Myocyte (in vitro differentiated cells): ENCODE results near the gene KLF13. TPM values are rescaled to one million over a fixed set of nuclear protein-coding genes. Genes with fewer than 3 reads are reported as not detected.

Experiments used
- DNase-seq: peaks from one replicate; pipeline ENCODE4 v3.0.0-alpha.2; 2012; ENCODE audit warnings: low read depth
- polyA plus RNA-seq: library from polyadenylated mRNA; unstranded; fragments of >200 nt; gene quantifications from one replicate; pipeline ENCODE4 v1.2.1, GENCODE V29; 2012; ENCODE audit warnings: missing spikeins
- total RNA-seq: library from RNA; depleted of rRNA; stranded (reverse); fragments of >200 nt; gene quantifications from 2 replicates; pipeline ENCODE4 v1.2.3, GENCODE V29; 2014

The KLF13 gene
- 51.9 and 61.2 TPM in 2 replicates for total RNA-seq
- polyA plus RNA-seq = 28.0 TPM

- peak; percentile 97 for DNase-seq
Observed at GRCh38 chr15:31326156-31326874, at the start of gene KLF13. TSS of gene KLF13 (plus strand) at chr15:31326835. CDS start at chr15:31327213, 378 bp downstream.

GRCh38 chr15:31277335-31278060, 49.1 kb upstream of the KLF13 start:
- DNase-seq = no peak

GRCh38 chr15:31278061-31278445, 48.6 kb upstream of the KLF13 start:
- DNase-seq = no peak

GRCh38 chr15:31278544-31279220, 48.0 kb upstream of the KLF13 start:
- DNase-seq = no peak

GRCh38 chr15:31279221-31280045, 47.2 kb upstream of the KLF13 start:
- no peak for DNase-seq

- DNase-seq = no peak
Observed at GRCh38 chr15:31280046-31280830, 46.4 kb upstream of the KLF13 start.

- DNase-seq = no peak
Observed at GRCh38 chr15:31280831-31281216, 45.8 kb upstream of the KLF13 start.

GRCh38 chr15:31283043-31283442, 43.6 kb upstream of the KLF13 start:
- no peak for DNase-seq

- DNase-seq = no peak
Observed at GRCh38 chr15:31285772-31286261, 40.8 kb upstream of the KLF13 start.

GRCh38 chr15:31291048-31291578, 35.5 kb upstream of the KLF13 start:
- no peak for DNase-seq

- DNase-seq = peak; percentile 70
Observed at GRCh38 chr15:31292391-31293015, 34.1 kb upstream of the KLF13 start.

GRCh38 chr15:31293655-31294054, 33.0 kb upstream of the KLF13 start:
- DNase-seq = no peak

- no peak for DNase-seq
Observed at GRCh38 chr15:31294067-31294466, 32.6 kb upstream of the KLF13 start.

- no peak for DNase-seq
Observed at GRCh38 chr15:31295658-31296057, 31.0 kb upstream of the KLF13 start.

GRCh38 chr15:31296219-31296645, 30.4 kb upstream of the KLF13 start:
- DNase-seq = no peak

GRCh38 chr15:31296646-31297574, 29.7 kb upstream of the KLF13 start:
- DNase-seq = no peak

- DNase-seq = no peak
Observed at GRCh38 chr15:31297575-31298456, 28.8 kb upstream of the KLF13 start.
